Duodenal mucosa (tissue), 2 donors: ENCODE measurements around the gene CFAP45.

ENCODE experiments used
- H3K27ac ChIP-seq: one replicate; pipeline ENCODE4 v1.7.0; 2013; ENCODE audit warnings: low read depth, low read length
- H3K27me3 ChIP-seq, 2 donors: one replicate each; pipeline ENCODE4 v1.7.0; 2013; ENCODE audit warnings: low read length in 2 of 2, control low read depth in 1 of 2; ENCODE audit not compliant: insufficient read depth in 2 of 2, control insufficient read depth in 1 of 2
- H3K36me3 ChIP-seq, 2 donors: one replicate each; pipeline ENCODE4 v1.7.0; 2013; ENCODE audit warnings: low read length in 2 of 2, control low read depth in 1 of 2; ENCODE audit not compliant: insufficient read depth in 2 of 2, control insufficient read depth in 1 of 2
- H3K4me1 ChIP-seq, 2 donors: one replicate each; pipeline ENCODE4 v1.7.0; 2013; ENCODE audit warnings: low read length in 2 of 2, control low read depth in 1 of 2; ENCODE audit not compliant: insufficient read depth in 2 of 2, control insufficient read depth in 1 of 2
- H3K4me3 ChIP-seq, 2 donors: one replicate each; pipeline ENCODE4 v1.7.0; 2013; ENCODE audit warnings: low read length in 2 of 2, low read depth in 1 of 2
- H3K9ac ChIP-seq, 2 donors: one replicate each; pipeline ENCODE4 v1.7.0; 2013; ENCODE audit warnings: low read length in 2 of 2, low read depth in 1 of 2
- H3K9me3 ChIP-seq, 2 donors: one replicate each; pipeline ENCODE4 v1.7.0; 2013; ENCODE audit warnings: low read length in 2 of 2, control low read depth in 1 of 2; ENCODE audit not compliant: control insufficient read depth in 1 of 2

CFAP45 gene

DNA sequence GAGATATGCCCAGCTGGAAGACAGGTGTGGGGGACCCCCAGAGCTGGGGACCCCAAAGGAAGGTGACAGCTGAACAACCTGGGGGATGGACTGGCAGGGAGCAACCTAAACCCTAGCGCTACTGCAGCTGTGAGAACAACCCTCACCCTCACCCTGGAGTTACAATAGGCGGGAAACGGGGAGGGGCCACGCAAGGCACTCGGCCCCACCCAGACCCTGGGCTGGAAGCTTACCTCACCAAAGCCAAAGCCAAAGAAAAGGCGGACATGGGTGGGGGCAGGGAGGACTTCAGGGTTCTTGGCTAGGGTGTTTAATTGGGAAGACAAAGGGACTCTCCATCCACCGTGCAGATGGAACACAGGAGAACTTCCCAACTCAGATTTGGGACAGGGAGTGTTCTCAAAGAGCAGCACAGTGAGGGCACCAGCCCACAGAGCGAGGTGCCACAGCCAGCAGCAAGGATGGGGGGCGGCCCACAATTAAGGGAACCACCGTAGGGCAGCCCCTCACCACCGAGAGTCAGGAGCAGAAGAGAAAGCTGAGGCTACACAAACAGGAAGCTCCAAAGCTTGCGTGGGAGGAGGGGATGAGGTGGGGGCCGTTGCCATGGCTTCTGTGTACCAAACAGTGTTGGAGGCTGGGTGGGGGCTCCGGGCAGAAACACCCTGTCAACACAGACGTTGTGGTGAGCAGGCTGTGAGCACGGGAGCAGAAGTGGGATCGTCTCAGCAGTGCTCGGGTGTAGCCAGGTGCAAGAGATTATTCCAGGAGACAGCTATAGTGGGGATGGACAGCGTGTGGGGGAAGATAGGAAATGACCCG, 23.4 kb upstream of the CFAP45 start:
- Histone ChIP-seq H3K4me3 (peak overlapping the region; percentile 96 to 98), H3K4me1 (peaks cover 63 to 70% of the 10 kb centered on the region in 2 donors), H3K9ac (peak overlapping the region; percentile 96 to 99), H3K27me3 (no peaks in the 10 kb centered on the region), H3K36me3 (peaks cover 21 to 27% of the 10 kb centered on the region in 2 donors), H3K9me3 (no peaks in the 10 kb centered on the region), H3K27ac (peak overlapping the region; percentile 98)

DNA sequence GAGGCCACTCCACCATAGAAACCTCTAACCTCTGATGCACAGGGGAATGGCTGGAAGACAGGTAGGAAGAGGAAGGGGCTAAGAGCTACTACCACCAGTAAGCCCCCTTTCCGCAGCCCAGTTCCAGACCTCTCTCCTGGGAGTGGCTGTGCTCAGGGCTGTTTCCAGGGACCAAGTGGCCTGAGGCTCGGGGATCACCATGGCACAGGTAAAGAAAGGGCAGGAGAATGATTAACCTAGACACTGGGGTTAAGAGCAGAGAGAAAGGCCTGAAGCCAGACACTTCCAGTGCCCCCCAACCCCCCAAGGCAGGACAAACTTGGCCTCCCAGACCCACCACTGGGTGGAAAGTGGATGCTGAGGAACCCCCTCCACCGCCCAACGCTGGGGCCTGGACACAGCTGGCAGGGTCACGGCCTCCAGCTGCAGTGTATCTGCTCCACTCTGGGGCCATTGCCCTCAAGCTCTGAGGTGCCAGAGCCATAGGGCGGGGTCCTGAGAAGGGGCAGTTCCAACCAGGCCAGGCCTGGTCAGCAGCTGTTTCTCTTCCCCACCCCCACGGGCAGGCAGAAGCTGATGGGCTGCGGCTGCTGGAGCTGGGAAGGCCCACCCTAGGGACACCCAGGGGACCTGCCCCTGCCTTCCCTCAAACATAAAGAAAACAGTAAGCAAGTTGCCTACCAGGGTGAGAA, 22.7 kb upstream of the CFAP45 start:
- Histone ChIP-seq H3K9me3 (no peaks in the 10 kb centered on the region), H3K36me3 (peaks cover 24 to 34% of the 10 kb centered on the region in 2 donors), H3K4me1 (peaks cover 60 to 72% of the 10 kb centered on the region in 2 donors), H3K4me3 (peak overlapping the region; percentile 96 to 98), H3K27me3 (no peaks in the 10 kb centered on the region), H3K27ac (peak overlapping the region; percentile 98), H3K9ac (peak overlapping the region; percentile 96 to 99)

DNA sequence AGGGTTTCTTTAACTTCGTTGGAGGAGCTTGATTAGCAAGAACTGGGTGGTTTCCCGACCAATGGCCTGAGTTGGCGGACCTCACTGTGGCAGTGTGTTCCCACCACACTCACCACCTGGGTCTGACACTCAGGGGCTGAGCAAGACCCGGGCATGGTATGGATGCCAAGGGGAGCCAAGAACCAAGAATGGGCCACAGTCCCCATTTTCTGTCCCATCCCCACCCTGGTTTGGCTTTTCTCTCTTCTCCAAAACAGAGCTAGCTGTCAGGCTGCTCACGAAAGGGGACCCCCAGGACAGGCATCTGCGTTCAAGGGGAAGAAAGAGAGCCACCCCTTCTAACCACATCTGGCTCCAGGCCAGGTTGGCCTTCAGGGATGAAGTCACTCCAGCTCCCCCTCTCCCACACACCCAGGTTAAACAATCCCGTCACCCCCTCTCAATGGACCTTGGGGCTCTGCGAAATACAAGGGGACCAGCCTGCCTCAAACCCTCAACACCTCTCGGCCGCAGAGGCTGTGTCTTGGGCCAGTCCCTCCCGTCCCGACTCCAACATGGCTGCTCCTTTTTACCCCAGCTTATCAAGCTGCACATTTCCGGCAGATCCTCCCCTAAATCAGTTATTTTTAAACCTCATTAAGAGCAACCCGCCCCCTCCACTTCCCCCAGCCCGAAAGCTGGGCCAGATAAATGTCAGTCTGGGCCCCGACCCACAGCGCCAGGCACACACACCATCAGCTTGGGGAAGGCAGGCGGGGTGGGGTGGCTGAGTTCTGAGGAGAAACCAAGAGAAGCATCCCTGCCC, 21.9 kb upstream of the CFAP45 start:
- H3K27ac ChIP-seq: peak overlapping the region; percentile 98
- H3K9ac ChIP-seq: peak overlapping the region; percentile 96 to 99
- no peaks in the 10 kb centered on the region for H3K9me3 ChIP-seq
- H3K4me3 ChIP-seq: peak overlapping the region; percentile 96 to 98
- no peaks in the 10 kb centered on the region for H3K27me3 ChIP-seq
- H3K4me1 ChIP-seq: peaks cover 60 to 71% of the 10 kb centered on the region in 2 donors
- peaks cover 29 to 39% of the 10 kb centered on the region in 2 donors for H3K36me3 ChIP-seq

DNA sequence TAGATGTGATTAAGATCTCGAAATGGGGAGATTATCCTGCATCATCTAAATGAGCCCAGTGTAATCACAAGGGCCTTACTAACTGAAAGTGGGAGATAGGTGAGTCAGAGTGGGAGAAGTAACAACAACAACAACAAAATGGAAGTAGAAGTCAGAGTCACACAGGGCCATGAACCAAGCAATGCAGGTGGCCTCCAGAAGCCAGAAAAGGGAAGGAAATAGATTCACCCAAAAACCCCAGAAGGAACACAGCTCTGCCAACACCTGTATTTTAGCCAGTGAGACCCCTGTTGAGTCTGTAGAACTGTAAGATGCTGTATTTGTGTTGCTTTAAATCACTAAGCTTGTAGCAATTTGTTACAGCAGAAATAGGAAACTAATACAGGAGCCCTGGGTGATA, 21.3 kb upstream of the CFAP45 start:
- no peaks in the 10 kb centered on the region for H3K27me3 ChIP-seq
- peak overlapping the region; percentile 17 to 96 for H3K4me3 ChIP-seq
- peaks cover 63 to 75% of the 10 kb centered on the region in 2 donors for H3K4me1 ChIP-seq
- H3K9me3 ChIP-seq: no peaks in the 10 kb centered on the region
- peak overlapping the region in 1 of 2 donors; percentile 26 for H3K9ac ChIP-seq
- no peak overlapping the region for H3K27ac ChIP-seq
- H3K36me3 ChIP-seq: peaks cover 29 to 39% of the 10 kb centered on the region in 2 donors

DNA sequence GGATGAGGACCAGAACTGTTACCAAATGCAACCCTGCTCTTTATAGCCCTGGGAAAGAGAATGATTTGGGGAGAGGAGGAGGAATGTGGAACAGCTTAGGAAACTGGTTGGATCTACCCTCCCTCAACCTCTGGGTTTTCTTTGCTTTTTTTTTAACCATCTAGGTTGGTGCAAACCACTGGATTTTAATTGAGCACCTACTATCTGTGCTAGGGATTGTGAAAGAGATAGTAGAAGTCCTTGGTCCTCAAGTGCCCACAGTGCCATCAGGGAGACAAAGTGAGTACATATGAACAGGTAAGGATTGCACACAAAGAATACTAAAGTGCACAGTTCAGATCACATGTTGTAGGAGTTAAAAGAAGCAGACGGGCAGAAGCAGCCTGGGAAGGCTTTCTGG, 20.7 kb upstream of the CFAP45 start:
- H3K27ac ChIP-seq: no peak overlapping the region

DNA sequence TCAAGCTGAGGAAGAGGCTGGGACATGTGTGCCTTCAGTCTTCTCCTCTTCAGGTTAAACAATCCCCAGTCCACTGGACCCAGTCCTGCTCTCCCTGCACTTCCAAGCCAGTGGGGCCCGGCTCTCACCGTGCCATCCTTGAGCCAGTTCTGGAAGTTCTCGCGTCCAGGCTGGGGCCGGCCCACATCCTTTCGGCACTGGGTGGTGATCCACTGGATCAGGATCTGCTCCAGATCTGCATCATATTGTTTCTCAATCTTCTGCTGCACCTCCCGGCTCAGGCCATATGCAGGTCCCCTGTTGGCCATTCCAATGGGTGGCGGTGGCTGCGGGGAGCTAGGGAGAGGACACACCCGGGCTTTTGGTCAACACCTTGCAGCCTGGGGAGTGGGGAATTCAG, 20.2 kb upstream of the CFAP45 start:
- Histone ChIP-seq H3K27me3 (no peaks in the 10 kb centered on the region), H3K9ac (no peak overlapping the region), H3K4me1 (peaks cover 63 to 70% of the 10 kb centered on the region in 2 donors), H3K27ac (no peak overlapping the region), H3K4me3 (no peak overlapping the region), H3K36me3 (peaks cover 29 to 39% of the 10 kb centered on the region in 2 donors), H3K9me3 (no peaks in the 10 kb centered on the region)

More for the DNA sequence above, 20.7 kb upstream of the CFAP45 start:
- no peaks in the 10 kb centered on the region for H3K9me3 ChIP-seq
- H3K4me3 ChIP-seq: no peak overlapping the region
- H3K9ac ChIP-seq: no peak overlapping the region
- peaks cover 63 to 73% of the 10 kb centered on the region in 2 donors for H3K4me1 ChIP-seq
- peaks cover 29 to 39% of the 10 kb centered on the region in 2 donors for H3K36me3 ChIP-seq
- no peaks in the 10 kb centered on the region for H3K27me3 ChIP-seq

DNA sequence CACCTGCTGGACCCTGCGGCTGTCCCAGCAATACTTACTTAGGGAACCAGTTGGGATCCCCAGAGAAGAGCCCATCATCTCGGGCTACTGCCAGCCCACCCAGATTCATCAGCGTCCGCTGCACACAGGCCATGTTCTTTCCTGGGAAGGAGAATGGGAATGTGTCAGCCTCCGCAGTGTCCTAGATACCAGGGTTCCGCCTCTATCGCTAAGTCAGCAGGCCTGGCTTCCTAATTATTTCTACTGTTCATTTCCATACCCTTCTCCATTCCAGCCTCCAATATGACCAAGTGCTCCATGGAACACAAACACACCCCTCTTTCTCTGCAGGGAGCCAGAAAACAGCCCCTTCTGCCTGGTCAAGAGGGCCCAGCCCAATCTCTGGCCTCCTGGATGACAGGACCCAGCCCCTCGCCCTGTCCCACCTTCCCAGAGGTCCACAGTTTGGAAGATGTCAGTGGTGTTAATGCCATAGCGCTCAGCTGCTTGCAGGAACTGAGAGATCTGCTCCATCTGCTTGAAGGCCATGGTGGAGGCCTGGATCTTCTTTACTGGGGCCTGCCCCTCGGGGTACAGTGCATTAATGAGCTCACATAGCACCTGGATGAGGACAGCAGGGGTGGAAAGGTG, 19.4 kb upstream of the CFAP45 start:
- Histone ChIP-seq H3K27ac (no peak overlapping the region), H3K36me3 (peaks cover 29 to 39% of the 10 kb centered on the region in 2 donors)

DNA sequence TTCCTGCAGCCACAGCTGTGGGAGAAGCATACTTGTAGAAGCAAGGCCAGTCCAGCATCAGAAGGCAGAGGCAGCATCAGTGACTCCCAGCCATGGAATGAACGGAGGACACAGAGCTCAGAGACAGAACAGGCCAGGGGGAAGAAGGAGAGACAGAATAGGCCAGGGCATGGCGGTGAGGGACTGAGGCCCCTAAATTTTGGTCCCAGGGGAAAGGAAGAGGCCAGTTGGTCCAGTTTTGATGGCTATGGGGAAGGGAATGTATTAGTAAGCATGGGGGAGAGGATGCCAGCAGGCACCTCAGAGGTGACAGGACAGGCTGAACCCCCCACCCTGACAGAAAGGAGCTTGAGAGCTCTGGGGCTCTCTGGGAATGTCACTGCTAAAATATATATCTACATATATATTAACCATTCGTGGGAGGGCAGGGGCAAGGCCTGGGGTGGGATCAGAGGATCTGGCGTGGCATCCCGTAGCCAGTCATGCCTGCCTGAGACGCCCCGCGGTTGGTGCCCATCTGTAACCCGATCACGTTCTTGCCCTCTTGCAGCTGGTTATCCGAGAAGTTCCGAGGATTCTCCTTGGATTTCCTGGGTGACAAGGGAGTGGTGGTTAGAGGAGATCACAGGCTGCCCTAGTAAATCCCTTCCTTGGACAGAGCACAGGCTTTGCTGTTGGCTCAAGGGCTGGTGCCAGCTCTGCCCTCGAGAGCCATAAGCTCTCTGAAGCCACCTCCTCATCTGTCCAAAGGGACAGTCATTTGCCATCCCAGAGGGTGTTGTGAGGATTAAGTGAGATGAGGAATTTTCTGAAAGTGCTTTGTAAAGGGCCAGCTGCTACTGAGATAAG, 18.6 kb upstream of the CFAP45 start:
- Histone ChIP-seq H3K4me1 (peaks cover 69 to 75% of the 10 kb centered on the region in 2 donors), H3K27ac (no peak overlapping the region), H3K4me3 (no peak overlapping the region), H3K27me3 (no peaks in the 10 kb centered on the region), H3K9ac (peak overlapping the region in 1 of 2 donors; percentile 21), H3K36me3 (peaks cover 29 to 39% of the 10 kb centered on the region in 2 donors), H3K9me3 (no peaks in the 10 kb centered on the region)

More for the DNA sequence above, 19.4 kb upstream of the CFAP45 start:
- no peak overlapping the region for H3K9ac ChIP-seq
- H3K27me3 ChIP-seq: no peaks in the 10 kb centered on the region
- no peak overlapping the region for H3K4me3 ChIP-seq
- H3K4me1 ChIP-seq: peaks cover 63 to 70% of the 10 kb centered on the region in 2 donors
- H3K9me3 ChIP-seq: no peaks in the 10 kb centered on the region
